Right lobe of liver (tissue), 6 donors: ENCODE results near the gene ENTR1. TPM values are rescaled to one million over a fixed set of nuclear protein-coding genes. Genes with fewer than 3 reads are reported as not detected.

ENCODE experiments used
- ATAC-seq, 4 donors: fragments of 200-7000 bp; cut with Tn5 transposase; one replicate each; pipeline ENCODE4 v1.9.1; 2020; ENCODE audit warnings: mild to moderate bottlenecking in 4 of 4, moderate library complexity in 4 of 4
- DNase-seq, 3 donors: peaks; one replicate each; pipeline ENCODE4 v3.0.0-alpha.2; 2020
- H3K27ac ChIP-seq, 3 donors: fragments of 200-600 bp; one replicate each; pipeline ENCODE4 v1.8.0; 2022
- H3K27me3 ChIP-seq, 2 donors: fragments of 200-600 bp; one replicate each; pipeline ENCODE4 v1.8.0; 2022
- H3K36me3 ChIP-seq, 4 donors: fragments of 200-600 bp; sonication (generic) in 1 of 4; one replicate each; pipeline versions ENCODE4 v1.5.1 to v1.8.0; 2017 to 2022; ENCODE audit warnings: control low read depth in 1 of 4
- H3K4me1 ChIP-seq, 4 donors: fragments of 200-600 bp; sonication (generic) in 1 of 4; one replicate each; pipeline versions ENCODE4 v1.5.1 to v1.8.0; 2017 to 2022; ENCODE audit warnings: control low read depth in 1 of 4
- H3K4me3 ChIP-seq, 3 donors: fragments of 200-600 bp; one replicate each; pipeline ENCODE4 v1.8.0; 2022
- H3K9me3 ChIP-seq, 4 donors: fragments of 200-600 bp; sonication (generic) in 1 of 4; one replicate each; pipeline versions ENCODE4 v1.5.1 to v1.8.0; 2017 to 2022; ENCODE audit warnings: control low read depth in 1 of 4
- CTCF ChIP-seq, 4 donors: fragments of 200-600 bp in 3 of 4; fragments of 450-650 bp in 1 of 4; IDR thresholded peaks; one replicate each; pipeline versions ENCODE4 v1.5.1 to v1.8.0; 2016 to 2022; ENCODE audit warnings: antibody characterized with exemption in 4 of 4, mild to moderate bottlenecking in 2 of 4
- POLR2A ChIP-seq: fragments of 450-650 bp; IDR thresholded peaks from one replicate; pipeline ENCODE4 v1.6.1; 2017; ENCODE audit warnings: antibody characterized with exemption, mild to moderate bottlenecking
- WGBS: methylation state at CpG from one replicate; pipeline ENCODE4 v1.1.6; 2018; ENCODE audit warnings: low coverage, low lambda C conversion rate; ENCODE audit not compliant: insufficient coverage; ENCODE audit errors: missing lambda C conversion rate; 5-methylcytosine and 5-hydroxymethylcytosine counted together
- intact Hi-C, 2 donors: fragments of 100-400 bp; cut with DNase I; formaldehyde crosslinking; loops; one replicate each; pipeline versions ENCODE4 v1.11.2 to v1.14.1; 2022
- total RNA-seq, 6 experiments: library from RNA; depleted of rRNA in 2 of 6; stranded (reverse); fragments of >200 nt in 2 of 6; fragmentation: NEBNext Ultra II Directional in 3 of 6; extraction: Animal tissue kit (Norgen Biotek cat#: 25700) in 3 of 6; gene quantifications; one replicate each; pipeline versions ENCODE4 v1.1.0 to v1.2.4, GENCODE V29; 2016 to 2023
- donor health status: DM: no; HTN: yes; CAD: no.
- donor health status: DM: no; HTN: no; CAD: no.
- donor health status: DM: no; HTN: no; CAD: no.
- donor health status: DM: no; HTN: yes; CAD: no.
- donor health status: DM: no; HTN: yes; CAD: no.

The ENTR1 gene
- total RNA-seq, 6 experiments from 2014 or later = 27.9 to 53.5 (median 35.4) TPM

DNA sequence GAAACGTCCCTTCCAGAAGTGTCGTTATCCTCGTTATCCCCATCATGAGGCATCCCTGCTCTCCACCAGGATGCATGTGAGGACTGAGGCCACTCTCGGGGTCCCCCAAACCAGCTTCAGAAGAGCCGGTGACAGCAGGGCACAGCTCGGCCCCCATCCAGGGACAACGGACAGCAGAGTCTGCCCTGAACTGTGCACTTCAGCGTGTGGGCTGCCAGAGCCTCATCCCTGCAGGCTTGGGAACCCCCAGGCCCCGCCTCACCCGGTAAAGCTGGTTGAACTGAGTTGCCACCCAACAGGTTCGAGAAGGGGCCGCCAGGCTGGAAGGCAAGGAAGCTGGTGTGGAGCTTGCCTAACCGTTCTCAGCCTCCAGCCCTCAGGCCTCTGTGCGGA, 36.2 kb downstream of the ENTR1 start:
- intact Hi-C loops = no loop called here
- no peaks in the 10 kb centered on the region for H3K9me3 ChIP-seq
- no peak overlapping the region for H3K4me3 ChIP-seq
- no peak for TF ChIP-seq CTCF (IDR thresholded peaks at IDR 0.05)
- no peak for TF ChIP-seq POLR2A
- no peaks in the 10 kb centered on the region for H3K27me3 ChIP-seq
- no peak overlapping the region for H3K27ac ChIP-seq
- WGBS = 80% methylated on average over 2 of the region's 14 CpGs
- DNase-seq (no peak), ATAC-seq (no peak)
- H3K4me1 ChIP-seq = peaks cover 0 to 28% (median 1%) of the 10 kb centered on the region in 4 donors
- peaks cover 0 to 3% (median under 1%) of the 10 kb centered on the region in 4 donors for H3K36me3 ChIP-seq

DNA sequence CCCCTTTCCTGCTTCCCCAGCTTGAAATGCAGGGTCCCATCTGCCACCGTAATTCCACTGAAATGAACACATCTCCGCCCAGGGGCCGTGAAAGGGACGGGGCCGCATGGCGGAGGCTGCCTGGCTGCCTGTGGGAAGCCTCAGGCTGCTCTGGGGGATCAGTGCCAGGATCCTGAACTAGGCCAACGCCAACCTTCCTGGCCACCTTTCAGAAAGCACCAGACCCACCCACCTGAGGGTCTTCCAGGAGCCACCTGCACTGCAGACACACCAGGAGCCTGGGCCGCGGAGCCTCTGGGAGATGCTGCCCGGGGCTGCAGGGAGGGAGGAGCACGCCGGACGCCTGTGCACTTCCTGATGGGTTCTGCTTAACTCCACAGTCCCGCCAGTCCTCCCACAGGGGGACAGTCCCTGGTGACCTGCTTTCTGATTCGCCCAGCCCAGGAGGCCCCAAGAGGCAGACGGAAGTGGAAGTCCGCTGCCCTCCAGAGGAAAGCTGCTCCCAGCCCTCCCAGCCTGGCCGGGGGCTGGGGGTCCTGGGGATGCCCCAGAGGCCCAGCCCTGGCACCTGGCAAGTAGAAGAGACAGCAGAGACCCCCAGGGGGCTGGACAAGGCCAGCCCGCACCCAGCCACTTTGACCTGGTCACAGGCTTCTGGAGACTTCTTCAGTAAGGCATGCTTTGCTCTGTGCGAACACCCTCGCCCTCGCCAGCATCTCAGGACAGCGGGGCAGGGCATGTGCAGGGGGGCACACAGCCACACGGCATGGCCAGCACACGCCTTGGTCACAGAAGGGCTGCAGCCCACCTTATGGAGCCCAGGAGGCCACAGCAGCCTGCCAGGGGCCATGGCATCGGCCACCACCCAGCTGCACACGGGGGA, 36.9 kb downstream of the ENTR1 start, which contains the start of gene CARD9:
TSS of gene CARD9 (minus strand) at position 370 of the 883 bp plus-strand sequence. CDS start 1,591 bp downstream, outside the sequence.
- peak within 1 kb of the TSS in 1 of 3 donors; percentile 49 for H3K27ac ChIP-seq
- H3K4me1 ChIP-seq = peaks cover 0 to 23% (median 1%) of the 10 kb centered on the region in 4 donors
- 77% methylated on average over 4 of the region's 27 CpGs for WGBS
- DNase-seq = peak in 1 of 3 donors; percentile 61
- peak; percentile 23 for TF ChIP-seq POLR2A
- no peak for TF ChIP-seq CTCF (IDR thresholded peaks at IDR 0.05)
- no peaks in the 10 kb centered on the region for H3K36me3 ChIP-seq
- no peaks in the 10 kb centered on the region for H3K27me3 ChIP-seq
- peak within 1 kb of the TSS; percentile 9 to 31 (median 16) for H3K4me3 ChIP-seq
- H3K9me3 ChIP-seq = no peaks in the 10 kb centered on the region
- peak; percentile 48 to 64 (median 50) for ATAC-seq
- intact Hi-C loops = no loop called here

DNA sequence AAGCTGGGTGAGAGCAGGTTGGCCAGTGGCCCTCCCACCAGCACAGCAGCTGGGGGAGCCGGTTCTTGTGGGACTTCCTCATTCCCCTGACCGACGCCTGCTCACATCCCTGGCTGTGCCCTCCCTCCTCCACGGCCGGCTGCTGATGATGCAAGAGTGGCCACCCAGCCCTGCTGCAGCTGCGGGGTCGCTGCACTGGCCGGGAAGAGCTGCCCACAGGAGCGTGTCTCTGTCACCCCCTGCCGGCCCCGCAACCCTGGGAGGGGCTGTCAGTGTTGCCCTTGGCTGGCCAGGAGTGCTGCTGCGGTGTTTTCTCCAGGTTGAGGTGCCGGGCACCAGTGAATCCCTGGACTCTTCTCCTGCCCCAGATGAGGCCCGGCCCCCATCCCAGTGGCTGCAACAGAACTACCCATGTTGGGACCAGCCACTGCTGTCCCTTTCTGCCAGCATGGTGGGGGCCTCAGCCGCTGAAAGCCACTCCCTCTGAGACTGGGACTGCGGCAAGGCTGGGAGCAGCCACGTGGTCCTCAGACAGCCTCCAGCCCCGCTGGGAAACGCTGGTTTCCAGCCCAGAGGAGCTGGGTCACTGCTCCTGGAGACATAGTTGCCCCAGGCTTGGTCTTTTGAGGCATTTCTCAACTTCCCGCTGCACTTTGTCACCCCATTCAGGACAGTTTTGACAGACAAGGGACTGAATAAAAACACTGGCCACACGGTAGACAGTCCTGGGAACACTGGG, 37.7 kb downstream of the ENTR1 start:
- H3K36me3 ChIP-seq = no peaks in the 10 kb centered on the region
- no peaks in the 10 kb centered on the region for H3K27me3 ChIP-seq
- H3K27ac ChIP-seq = peak overlapping the region in 1 of 3 donors; percentile 49
- H3K4me3 ChIP-seq = peak overlapping the region; percentile 9 to 31 (median 16)
- 4% methylated on average over 4 of the region's 21 CpGs for WGBS
- H3K4me1 ChIP-seq = peaks cover 0 to 15% (median 1%) of the 10 kb centered on the region in 4 donors
- ATAC-seq (peak; percentile 36 to 73 (median 58)), DNase-seq (peak in 2 of 3 donors; percentile 76 to 80)
- intact Hi-C loops = no loop called here
- no peak for TF ChIP-seq CTCF (IDR thresholded peaks at IDR 0.05)
- no peak for TF ChIP-seq POLR2A
- no peaks in the 10 kb centered on the region for H3K9me3 ChIP-seq

DNA sequence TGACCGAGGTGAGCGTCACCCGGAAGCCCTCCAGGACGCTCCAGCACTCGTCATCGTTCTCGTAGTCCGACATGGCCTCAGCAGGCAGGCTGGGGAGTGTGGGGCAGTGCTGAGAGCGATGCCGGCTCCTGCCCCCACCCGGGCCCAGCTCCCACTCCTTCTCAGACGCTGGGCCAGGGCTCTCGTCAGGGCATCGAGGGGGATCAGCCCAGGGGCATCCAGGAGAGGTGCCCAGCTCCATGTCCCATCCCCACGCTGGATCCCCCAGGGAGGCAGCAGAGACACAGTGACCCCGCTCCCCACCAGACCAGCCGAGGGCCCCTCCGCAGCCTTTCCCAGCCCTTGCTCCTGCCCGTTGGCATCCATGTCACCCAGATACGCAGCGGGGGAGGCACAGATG, 38.4 kb downstream of the ENTR1 start:
- peaks cover 0 to 14% (median 1%) of the 10 kb centered on the region in 4 donors for H3K4me1 ChIP-seq
- intact Hi-C loops = no loop called here
- no peaks in the 10 kb centered on the region for H3K36me3 ChIP-seq
- DNase-seq = no peak
- 75% methylated on average over 2 of the region's 21 CpGs for WGBS
- H3K4me3 ChIP-seq = no peak overlapping the region
- TF ChIP-seq POLR2A = no peak
- TF ChIP-seq CTCF (IDR thresholded peaks at IDR 0.05) = no peak
- no peak overlapping the region for H3K27ac ChIP-seq
- no peak for ATAC-seq
- no peaks in the 10 kb centered on the region for H3K27me3 ChIP-seq
- no peaks in the 10 kb centered on the region for H3K9me3 ChIP-seq
